PFSK-1 (cell line): ENCODE results near the gene COIL.

Experiments used
- FOXP2 ChIP-seq: optimal IDR thresholded peaks from 2 replicates; pipeline ENCODE3; 2011; ENCODE audit warnings: borderline replicate concordance, control low read depth, inconsistent platforms; ENCODE audit not compliant: insufficient read depth; ENCODE audit errors: extremely low read length, extremely low read depth
- POLR2AphosphoS5 ChIP-seq: IDR thresholded peaks from 2 replicates; pipeline ENCODE4 v1.6.1; 2012; ENCODE audit warnings: low read depth, mild to moderate bottlenecking, control low read depth, low read length, moderate library complexity
- REST ChIP-seq, 2 experiments: IDR thresholded peaks; 2 replicates each; pipeline versions ENCODE4 v1.6.1 to v1.8.0; 2011 to 2012; ENCODE audit warnings: low read depth in 2 of 2, low read length in 2 of 2, control low read depth in 1 of 2, inconsistent platforms in 1 of 2, mild to moderate bottlenecking in 1 of 2, moderate library complexity in 1 of 2; ENCODE audit not compliant: insufficient read depth in 1 of 2
- SIN3A ChIP-seq: IDR thresholded peaks from 2 replicates; pipeline ENCODE4 v1.6.1; 2012; ENCODE audit warnings: mild to moderate bottlenecking, low read length, moderate library complexity, borderline replicate concordance; ENCODE audit not compliant: insufficient read depth
- TAF1 ChIP-seq: IDR thresholded peaks from 2 replicates; pipeline ENCODE4 v1.6.1; 2012; ENCODE audit warnings: low read length, control low read depth, borderline replicate concordance; ENCODE audit not compliant: insufficient read depth

Gene COIL

GRCh38 chr17:56918916-56919315 is 41.9 kb downstream of the COIL start:
- TF ChIP-seq SIN3A (no peak), POLR2AphosphoS5 (no peak), FOXP2 (no peak), TAF1 (no peak), REST (IDR thresholded peaks at IDR 0.05; ENCODE audit: insufficient read depth in 1 of 2, low read depth in 2 of 2, low read length in 2 of 2) (no peak)

- TF ChIP-seq POLR2AphosphoS5 (no peak), REST (IDR thresholded peaks at IDR 0.05; ENCODE audit: insufficient read depth in 1 of 2, low read depth in 2 of 2, low read length in 2 of 2) (no peak), SIN3A (no peak), FOXP2 (no peak), TAF1 (no peak)
These were observed 43.1 kb downstream of the COIL start for GRCh38 chr17:56917559-56918296.

- no peak for TF ChIP-seq TAF1
These were observed 46.1 kb downstream of the COIL start for GRCh38 chr17:56914581-56915273.

- TF ChIP-seq SIN3A (no peak), REST (IDR thresholded peaks at IDR 0.05; ENCODE audit: insufficient read depth in 1 of 2, low read depth in 2 of 2, low read length in 2 of 2) (no peak), POLR2AphosphoS5 (peak; percentile 98), TAF1 (peak; percentile 73; the same call in 1 of the 2 replicates), FOXP2 (peak; percentile 66)
These were observed 46.8 kb downstream of the COIL start, which contains the start of gene TRIM25 for GRCh38 chr17:56913867-56914580. TRIM25 (minus strand) TSS chr17:56914049; CDS start chr17:56913988, 61 bp downstream.

- no peak for TF ChIP-seq REST (IDR thresholded peaks at IDR 0.05; ENCODE audit: insufficient read depth in 1 of 2, low read depth in 2 of 2, low read length in 2 of 2)
These were observed 47.4 kb downstream of the COIL start for GRCh38 chr17:56913353-56913866.
